Activated CD8-positive, alpha-beta memory T cell treated with anti-CD3 and anti-CD28 coated beads for 1 hour (primary cell): ENCODE results near the gene ALDH1B1.
"Not testable (repeated sequence)": the region's sequence is repeated elsewhere in the genome, so short reads cannot be mapped to it uniquely, and the experiment has no call there.

Experiments
- DNase-seq, 2 donors: peaks; one replicate each; pipeline ENCODE4 v3.0.0-alpha.2; 2020; ENCODE audit warnings: low read depth in 1 of 2; ENCODE audit errors: extremely low read depth in 1 of 2

ALDH1B1 gene

GRCh38 chr9:38360839-38361472 lies 31.5 kb upstream of the ALDH1B1 start:
- DNase-seq: no peak

GRCh38 chr9:38361473-38361850 lies 31.0 kb upstream of the ALDH1B1 start:
- DNase-seq: no peak

- DNase-seq: no peak
Measured at GRCh38 chr9:38362852-38363588, 29.5 kb upstream of the ALDH1B1 start.

- DNase-seq: no peak
Measured at GRCh38 chr9:38363589-38363925, 28.9 kb upstream of the ALDH1B1 start.

- DNase-seq: no peak
Measured at GRCh38 chr9:38367898-38368297, 24.6 kb upstream of the ALDH1B1 start.

- DNase-seq: no peak
Measured at GRCh38 chr9:38368731-38369130, 23.8 kb upstream of the ALDH1B1 start.

- no peak for DNase-seq
Measured at GRCh38 chr9:38370176-38370575, 22.3 kb upstream of the ALDH1B1 start.

- no peak for DNase-seq
Measured at GRCh38 chr9:38371495-38371894, 21.0 kb upstream of the ALDH1B1 start.

- DNase-seq: no peak
Measured at GRCh38 chr9:38372762-38373619, 19.5 kb upstream of the ALDH1B1 start.

GRCh38 chr9:38373679-38374078 lies 18.8 kb upstream of the ALDH1B1 start:
- no peak for DNase-seq

GRCh38 chr9:38374847-38375571 lies 17.5 kb upstream of the ALDH1B1 start:
- no peak for DNase-seq

GRCh38 chr9:38375572-38375963 lies 16.9 kb upstream of the ALDH1B1 start:
- DNase-seq: no peak

- no peak for DNase-seq
Measured at GRCh38 chr9:38376021-38376670, 16.4 kb upstream of the ALDH1B1 start.

GRCh38 chr9:38377336-38378083 lies 15.0 kb upstream of the ALDH1B1 start:
- DNase-seq: not testable (repeated sequence)

GRCh38 chr9:38380230-38380871 lies 12.2 kb upstream of the ALDH1B1 start:
- DNase-seq: no peak

GRCh38 chr9:38380872-38381534 lies 11.5 kb upstream of the ALDH1B1 start:
- no peak for DNase-seq

- DNase-seq: no peak
Measured at GRCh38 chr9:38382141-38382540, 10.4 kb upstream of the ALDH1B1 start.

GRCh38 chr9:38384990-38385848 lies 7.3 kb upstream of the ALDH1B1 start:
- no peak for DNase-seq
